MM.1S (cell line): ENCODE measurements around the gene LARP1.
A peak's percentile ranks its signal among the peaks of the same experiment; 100 is the strongest.

Experiments used
- DNase-seq: peaks from one replicate; pipeline ENCODE4 v3.0.0-alpha.2; 2015
- H2AFZ ChIP-seq: fragments of 300-600 bp; sonication (generic); 2 replicates; pipeline ENCODE4 v1.6.0; 2016; ENCODE audit warnings: antibody characterized with exemption, low read length
- H3F3A ChIP-seq: fragments of 300-600 bp; sonication (generic); 2 replicates; pipeline ENCODE4 v1.6.1; 2016; ENCODE audit warnings: mild to moderate bottlenecking, antibody characterized with exemption, low read length, moderate library complexity, mixed read lengths; ENCODE audit not compliant: insufficient read depth
- H3K27ac ChIP-seq: fragments of 300-600 bp; sonication (generic); 2 replicates; pipeline ENCODE4 v1.5.1; 2016; ENCODE audit warnings: mild to moderate bottlenecking, low read length
- H3K27me3 ChIP-seq: fragments of 300-600 bp; sonication (generic); replicated peaks from 2 replicates; pipeline ENCODE4 v1.6.0; 2016; ENCODE audit warnings: low read length; ENCODE audit not compliant: insufficient read depth
- H3K36me3 ChIP-seq: fragments of 300-600 bp; sonication (generic); replicated peaks from 2 replicates; pipeline ENCODE4 v1.6.1; 2016; ENCODE audit warnings: mild to moderate bottlenecking, low read length, mixed read lengths; ENCODE audit not compliant: insufficient read depth
- H3K4me1 ChIP-seq: fragments of 300-600 bp; sonication (generic); 2 replicates; pipeline ENCODE4 v1.6.1; 2016; ENCODE audit warnings: low read length, mixed read lengths
- H3K4me2 ChIP-seq: fragments of 300-600 bp; sonication (generic); 2 replicates; pipeline ENCODE4 v1.6.0; 2016; ENCODE audit warnings: low read depth, low read length
- H3K4me3 ChIP-seq: fragments of 300-600 bp; sonication (generic); 2 replicates; pipeline ENCODE4 v1.5.1; 2016; ENCODE audit warnings: low read length, mixed read lengths
- H3K79me2 ChIP-seq: fragments of 300-600 bp; sonication (generic); 2 replicates; pipeline ENCODE4 v1.6.1; 2016; ENCODE audit warnings: mixed run types, low read length, mixed read lengths
- H3K9ac ChIP-seq: fragments of 300-600 bp; sonication (generic); 2 replicates; pipeline ENCODE4 v1.6.1; 2016; ENCODE audit warnings: low read length, mixed read lengths
- H3K9me2 ChIP-seq: fragments of 300-600 bp; sonication (generic); replicated peaks from 2 replicates; pipeline ENCODE4 v1.6.1; 2016; ENCODE audit warnings: mild to moderate bottlenecking, low read length, mixed read lengths; ENCODE audit not compliant: insufficient read depth
- H3K9me3 ChIP-seq: fragments of 300-600 bp; sonication (generic); replicated peaks from 2 replicates; pipeline ENCODE4 v1.6.1; 2016; ENCODE audit warnings: mild to moderate bottlenecking, low read length, mixed read lengths; ENCODE audit not compliant: insufficient read depth
- H4K20me1 ChIP-seq: fragments of 300-600 bp; sonication (generic); 2 replicates; pipeline ENCODE4 v1.6.1; 2016; ENCODE audit warnings: mild to moderate bottlenecking, low read length, moderate library complexity, mixed read lengths; ENCODE audit not compliant: insufficient read depth
- CTCF ChIP-seq: fragments of 300-600 bp; sonication (generic); IDR thresholded peaks from 2 replicates; pipeline ENCODE4 v1.5.1; 2016; ENCODE audit warnings: antibody characterized with exemption, low read length, mixed read lengths
- EZH2 ChIP-seq: fragments of 300-600 bp; sonication (generic); optimal IDR thresholded peaks from 2 replicates; pipeline ENCODE3; 2017; ENCODE audit warnings: low read depth, mild to moderate bottlenecking, antibody characterized with exemption, low read length, mixed read lengths
- EZH2phosphoT487 ChIP-seq: fragments of 300-600 bp; sonication (generic); IDR thresholded peaks from 2 replicates; pipeline ENCODE4 v1.6.1; 2018; ENCODE audit warnings: antibody characterized with exemption, low read length

LARP1 gene

GRCh38 chr5:154851351-154851750 lies 96.2 kb downstream of the LARP1 start:
- no peak overlapping the region for H2AFZ ChIP-seq
- H3K4me2 ChIP-seq: no peak overlapping the region
- H3K27ac ChIP-seq: no peak overlapping the region
- no peak overlapping the region for H3K9ac ChIP-seq
- no peak for TF ChIP-seq EZH2
- TF ChIP-seq EZH2phosphoT487: no peak
- TF ChIP-seq CTCF: no peak
- no peak overlapping the region for H3K4me3 ChIP-seq
- no peaks in the 10 kb centered on the region for H4K20me1 ChIP-seq
- H3K9me2 ChIP-seq: no peaks in the 10 kb centered on the region
- H3K27me3 ChIP-seq: no peaks in the 10 kb centered on the region
- no peaks in the 10 kb centered on the region for H3F3A ChIP-seq
- no peaks in the 10 kb centered on the region for H3K4me1 ChIP-seq
- H3K36me3 ChIP-seq: no peaks in the 10 kb centered on the region
- H3K79me2 ChIP-seq: no peaks in the 10 kb centered on the region
- H3K9me3 ChIP-seq: no peaks in the 10 kb centered on the region
- DNase-seq: no peak

GRCh38 chr5:154857530-154858296 lies 102.5 kb downstream of the LARP1 start:
- Histone ChIP-seq H4K20me1 (no peaks in the 10 kb centered on the region), H2AFZ (peak overlapping the region; percentile 65), H3K36me3 (no peaks in the 10 kb centered on the region), H3K9me2 (no peaks in the 10 kb centered on the region), H3K79me2 (peaks cover 43% of the 10 kb centered on the region), H3K9ac (peak overlapping the region; percentile 85), H3K4me3 (peak overlapping the region; percentile 88), H3F3A (peaks cover 21% of the 10 kb centered on the region; the same call in 1 of the 2 replicates), H3K27ac (peak overlapping the region; percentile 89), H3K9me3 (no peaks in the 10 kb centered on the region), H3K4me1 (peaks cover 17% of the 10 kb centered on the region), H3K4me2 (peak overlapping the region; percentile 86), H3K27me3 (no peaks in the 10 kb centered on the region)
- no peak for TF ChIP-seq EZH2
- no peak for TF ChIP-seq EZH2phosphoT487
- peak; percentile 15; the same call in 1 of the 2 replicates for TF ChIP-seq CTCF
- peak; percentile 89 for DNase-seq

GRCh38 chr5:154858297-154858971 lies 103.3 kb downstream of the LARP1 start, which contains the start of gene CNOT8:
Gene CNOT8 (plus strand): TSS chr5:154858627. CDS start chr5:154863279, 4,652 bp downstream.
- peak within 1 kb of the TSS; percentile 85 for H3K9ac ChIP-seq
- peak within 1 kb of the TSS; percentile 86 for H3K4me2 ChIP-seq
- TF ChIP-seq EZH2 (no peak), CTCF (no peak), EZH2phosphoT487 (no peak)
- no peaks in the 10 kb centered on the region for H3K9me3 ChIP-seq
- no peaks in the 10 kb centered on the region for H3K27me3 ChIP-seq
- peaks cover 23% of the 10 kb centered on the region; the same call in 1 of the 2 replicates for H3F3A ChIP-seq
- peaks cover 24% of the 10 kb centered on the region for H3K4me1 ChIP-seq
- H2AFZ ChIP-seq: peak within 1 kb of the TSS; percentile 68
- peak within 1 kb of the TSS; percentile 89 for H3K27ac ChIP-seq
- H4K20me1 ChIP-seq: peaks cover 5% of the 10 kb centered on the region; the same call in 1 of the 2 replicates
- H3K4me3 ChIP-seq: peak within 1 kb of the TSS; percentile 88
- H3K9me2 ChIP-seq: no peaks in the 10 kb centered on the region
- H3K79me2 ChIP-seq: peaks cover 50% of the 10 kb centered on the region
- H3K36me3 ChIP-seq: no peaks in the 10 kb centered on the region
- DNase-seq: peak; percentile 98
